Panc1 (cell line): ENCODE measurements around the gene OOSP4A.

Experiments used
- CTCF ChIP-seq: fragments of 450-650 bp; IDR thresholded peaks from 2 replicates; pipeline ENCODE4 v1.5.1; 2017; ENCODE audit warnings: mild to moderate bottlenecking
- POLR2AphosphoS5 ChIP-seq: IDR thresholded peaks from 2 replicates; pipeline ENCODE4 v1.6.1; 2012; ENCODE audit warnings: mild to moderate bottlenecking, low read depth, low read length, moderate library complexity

DNA sequence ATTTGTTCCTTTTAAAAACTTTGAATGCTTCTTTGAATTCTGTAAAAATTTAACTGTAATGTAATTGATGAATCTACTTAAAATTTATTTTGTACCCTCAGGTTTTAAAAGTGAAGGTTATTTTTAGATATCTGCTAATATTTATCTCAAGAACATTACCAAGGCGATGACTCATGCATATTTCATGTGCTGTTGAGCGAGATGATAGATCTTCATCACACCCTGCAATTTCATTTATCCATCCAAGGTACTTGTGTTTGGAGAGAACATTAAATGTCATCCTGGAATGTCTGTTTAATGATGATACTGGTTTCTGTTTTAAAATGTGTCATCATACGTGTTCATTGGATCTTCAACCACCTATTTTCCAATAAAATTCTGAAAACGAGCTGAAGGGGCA is 6.7 kb upstream of the OOSP4A start:
- TF ChIP-seq CTCF = no peak
- TF ChIP-seq POLR2AphosphoS5 = no peak
